ENCODE measurements around the gene ELMO1. TPM values are rescaled to one million over a fixed set of nuclear protein-coding genes. Genes with fewer than 3 reads are reported as not detected.

Gene ELMO1
- polyA plus RNA-seq, 1 experiment = not detected

GRCh38 chr7:36969376-36969775, 479.3 kb downstream of the ELMO1 start:
- no peak overlapping the region for H3K4me3 ChIP-seq (ENCODE audit: low read depth, low read length)
- POLR2A ChIA-PET = no interaction called here

DNA sequence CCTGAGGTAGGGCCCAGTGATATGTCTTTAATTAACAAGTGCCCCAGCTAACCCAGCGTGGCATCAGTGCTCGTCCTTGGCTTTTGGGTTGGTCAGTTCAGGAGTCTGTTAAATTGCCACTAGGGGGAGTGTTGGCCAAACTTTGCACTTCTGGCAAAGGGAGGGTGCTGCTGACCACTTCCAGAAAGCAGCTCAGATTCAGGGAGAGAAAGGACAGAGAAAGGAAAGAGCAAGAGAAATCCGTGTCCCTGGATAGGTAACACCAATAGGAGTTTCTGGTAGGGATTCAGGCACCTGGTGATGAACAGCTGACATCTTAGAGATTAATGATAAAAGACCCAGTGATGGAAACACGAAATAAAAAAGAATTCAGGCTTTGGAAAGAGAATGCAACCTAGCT, 481.3 kb downstream of the ELMO1 start:
- Histone ChIP-seq H3K27me3 (ENCODE audit: control insufficient read depth, insufficient read depth, low read length) (peaks cover 2% of the 10 kb centered on the region), H3K27ac (ENCODE audit: low read depth, low read length) (no peak overlapping the region), H3K4me3 (ENCODE audit: low read depth, low read length) (no peak overlapping the region), H3K9me3 (ENCODE audit: control insufficient read depth, insufficient read depth, low read length) (no peaks in the 10 kb centered on the region)
- POLR2A ChIA-PET = no interaction called here
- DNase-seq (ENCODE audit: low read depth, low spot score) = peak; percentile 21
- TF ChIP-seq, protein P1, sequence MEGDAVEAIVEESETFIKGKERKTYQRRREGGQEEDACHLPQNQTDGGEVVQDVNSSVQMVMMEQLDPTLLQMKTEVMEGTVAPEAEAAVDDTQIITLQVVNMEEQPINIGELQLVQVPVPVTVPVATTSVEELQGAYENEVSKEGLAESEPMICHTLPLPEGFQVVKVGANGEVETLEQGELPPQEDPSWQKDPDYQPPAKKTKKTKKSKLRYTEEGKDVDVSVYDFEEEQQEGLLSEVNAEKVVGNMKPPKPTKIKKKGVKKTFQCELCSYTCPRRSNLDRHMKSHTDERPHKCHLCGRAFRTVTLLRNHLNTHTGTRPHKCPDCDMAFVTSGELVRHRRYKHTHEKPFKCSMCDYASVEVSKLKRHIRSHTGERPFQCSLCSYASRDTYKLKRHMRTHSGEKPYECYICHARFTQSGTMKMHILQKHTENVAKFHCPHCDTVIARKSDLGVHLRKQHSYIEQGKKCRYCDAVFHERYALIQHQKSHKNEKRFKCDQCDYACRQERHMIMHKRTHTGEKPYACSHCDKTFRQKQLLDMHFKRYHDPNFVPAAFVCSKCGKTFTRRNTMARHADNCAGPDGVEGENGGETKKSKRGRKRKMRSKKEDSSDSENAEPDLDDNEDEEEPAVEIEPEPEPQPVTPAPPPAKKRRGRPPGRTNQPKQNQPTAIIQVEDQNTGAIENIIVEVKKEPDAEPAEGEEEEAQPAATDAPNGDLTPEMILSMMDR (IDR thresholded peaks at IDR 0.05; ENCODE audit: low read depth, low read length) = peak; percentile 86
- CTCF ChIA-PET = interaction anchor here (0.6 to 5.8 kb wide), 36 partner anchors 10 to 494 kb away, joined by 3 to 313 read pairs (median 4); no protein-coding TSS in a partner anchor

More at GRCh38 chr7:36969376-36969775, 479.3 kb downstream of the ELMO1 start:
- no peaks in the 10 kb centered on the region; the same call in 1 of the 2 replicates for H3K9me3 ChIP-seq (ENCODE audit: control insufficient read depth, insufficient read depth, low read length)
- TF ChIP-seq, protein P1 (IDR thresholded peaks at IDR 0.05; ENCODE audit: low read depth, low read length) = no peak
- no peak overlapping the region for H3K27ac ChIP-seq (ENCODE audit: low read depth, low read length)
- CTCF ChIA-PET = interaction anchor here (1.4 to 5.8 kb wide), 5 partner anchors 16 to 230 kb away, joined by 8 to 313 read pairs (median 89); no protein-coding TSS in a partner anchor
- peaks cover 2% of the 10 kb centered on the region for H3K27me3 ChIP-seq (ENCODE audit: control insufficient read depth, insufficient read depth, low read length)
- no peak for DNase-seq (ENCODE audit: low read depth, low spot score)

- CTCF ChIA-PET = interaction anchor here (0.6 to 5.8 kb wide), 29 partner anchors 9 to 493 kb away, joined by 3 to 313 read pairs (median 4); no protein-coding TSS in a partner anchor
- Histone ChIP-seq H3K27me3 (ENCODE audit: control insufficient read depth, insufficient read depth, low read length) (peaks cover 2% of the 10 kb centered on the region), H3K9me3 (ENCODE audit: control insufficient read depth, insufficient read depth, low read length) (no peaks in the 10 kb centered on the region), H3K4me3 (ENCODE audit: low read depth, low read length) (no peak overlapping the region), H3K27ac (ENCODE audit: low read depth, low read length) (no peak overlapping the region)
- TF ChIP-seq, protein P1 (IDR thresholded peaks at IDR 0.05; ENCODE audit: low read depth, low read length) = no peak
- POLR2A ChIA-PET = no interaction called here
- no peak for DNase-seq (ENCODE audit: low read depth, low spot score)
Measured at GRCh38 chr7:36966636-36967035, 482.0 kb downstream of the ELMO1 start.

- H3K27ac ChIP-seq (ENCODE audit: low read depth, low read length) = no peak overlapping the region
- DNase-seq (ENCODE audit: low read depth, low spot score) = no peak
- POLR2A ChIA-PET = no interaction called here
- H3K4me3 ChIP-seq (ENCODE audit: low read depth, low read length) = no peak overlapping the region
- no peaks in the 10 kb centered on the region for H3K9me3 ChIP-seq (ENCODE audit: control insufficient read depth, insufficient read depth, low read length)
- TF ChIP-seq, protein P1 (IDR thresholded peaks at IDR 0.05; ENCODE audit: low read depth, low read length) = no peak
- peaks cover 2% of the 10 kb centered on the region for H3K27me3 ChIP-seq (ENCODE audit: control insufficient read depth, insufficient read depth, low read length)
- CTCF ChIA-PET = interaction anchor here (2.3 kb wide), 1 partner anchor 232 kb away, joined by 7 read pairs; no protein-coding TSS in a partner anchor
Measured at GRCh38 chr7:36966039-36966438, 482.6 kb downstream of the ELMO1 start.

DNA sequence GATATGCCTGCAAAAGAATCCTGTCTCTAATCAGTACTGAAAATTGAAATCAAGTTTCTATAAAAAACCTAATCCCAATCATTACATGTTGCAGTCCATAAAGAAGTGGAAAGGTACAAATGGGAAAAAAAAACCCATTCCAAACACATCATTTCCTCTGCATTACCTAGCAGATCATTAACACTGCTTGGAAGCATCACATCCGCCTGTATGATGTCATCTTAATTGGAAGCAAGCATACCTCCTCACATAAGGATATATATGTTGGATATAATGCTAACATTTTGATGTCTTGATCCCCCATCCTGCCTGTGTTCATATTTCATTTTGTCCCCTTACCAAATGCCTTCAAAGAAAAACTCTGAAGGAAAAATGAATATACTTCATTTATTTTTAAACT, 483.0 kb downstream of the ELMO1 start:
- H3K4me3 ChIP-seq (ENCODE audit: low read depth, low read length) = no peak overlapping the region
- CTCF ChIA-PET = interaction anchor here (0.8 to 5.5 kb wide), 5 partner anchors 214 to 478 kb away, joined by 4 to 29 read pairs (median 5); no protein-coding TSS in a partner anchor
- TF ChIP-seq, protein P1 (IDR thresholded peaks at IDR 0.05; ENCODE audit: low read depth, low read length) = no peak

More for the DNA sequence above, 483.0 kb downstream of the ELMO1 start:
- H3K9me3 ChIP-seq (ENCODE audit: control insufficient read depth, insufficient read depth, low read length) = no peaks in the 10 kb centered on the region
- no peak for DNase-seq (ENCODE audit: low read depth, low spot score)
- peaks cover 2% of the 10 kb centered on the region for H3K27me3 ChIP-seq (ENCODE audit: control insufficient read depth, insufficient read depth, low read length)
- POLR2A ChIA-PET = no interaction called here
- H3K27ac ChIP-seq (ENCODE audit: low read depth, low read length) = no peak overlapping the region
